GM19328 (cell line): ENCODE data around the gene CTPS2.
A peak's percentile ranks its signal among the peaks of the same experiment; 100 is the strongest.

Experiments
- ATAC-seq: cut with Tn5 transposase; IDR thresholded peaks from one replicate; pipeline ENCODE4 v1.9.1; 2021; ENCODE audit warnings: mild to moderate bottlenecking, moderate library complexity; ENCODE audit not compliant: unreplicated experiment

The CTPS2 gene

DNA sequence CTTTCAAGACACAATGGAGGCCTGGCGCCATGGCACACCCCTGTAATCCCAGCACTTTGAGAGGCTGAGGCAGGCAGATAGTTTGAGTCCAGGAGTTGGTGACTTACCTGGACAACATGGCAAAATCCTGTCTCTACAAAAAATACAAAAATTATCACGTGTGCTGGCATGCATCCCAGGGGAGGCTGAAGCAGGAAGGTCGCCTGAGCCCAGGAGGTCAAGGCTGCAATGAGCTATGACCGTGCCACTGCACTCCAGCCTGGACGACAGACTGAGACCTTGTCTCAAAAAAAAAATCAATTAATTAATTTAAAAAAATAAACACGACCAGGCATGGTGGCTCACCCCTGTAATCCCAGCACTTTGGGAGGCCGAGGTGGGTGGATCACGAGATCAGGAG lies 2.0 kb upstream of the CTPS2 start:
- ATAC-seq: no peak

DNA sequence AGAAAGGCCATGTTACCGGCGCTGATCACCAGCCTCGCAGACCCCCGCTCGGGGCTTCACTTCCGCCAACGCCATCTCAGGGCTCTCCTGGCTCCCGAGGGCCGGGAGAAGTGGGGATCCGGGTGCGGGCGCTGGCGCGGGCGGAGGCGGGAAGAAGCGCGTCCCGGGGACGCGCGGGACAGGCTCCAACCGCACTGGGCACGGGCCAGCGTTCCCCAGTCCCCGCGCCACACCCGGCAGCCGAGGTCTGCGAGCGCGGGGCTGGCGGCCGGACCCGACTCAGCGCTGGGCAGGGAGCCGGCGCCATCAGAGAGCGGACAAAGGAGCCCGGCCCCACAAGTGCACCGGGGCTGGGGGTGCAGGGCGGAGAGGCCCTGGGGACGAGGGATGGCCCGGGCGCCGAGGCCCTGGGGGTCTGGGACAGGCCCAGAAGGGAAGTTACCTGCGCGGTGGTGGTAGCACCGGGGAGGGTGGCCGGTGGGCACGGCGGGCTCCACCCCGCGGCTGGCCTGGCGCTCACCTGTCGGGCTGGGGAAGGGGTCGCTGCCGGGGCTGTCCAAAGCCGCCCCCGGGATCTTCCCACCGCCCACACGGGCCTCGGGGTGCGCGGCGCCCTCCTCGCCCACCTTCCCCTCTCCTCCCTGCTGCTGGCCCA lies 449 bp downstream of the CTPS2 start:
- peak; percentile 34 for ATAC-seq

DNA sequence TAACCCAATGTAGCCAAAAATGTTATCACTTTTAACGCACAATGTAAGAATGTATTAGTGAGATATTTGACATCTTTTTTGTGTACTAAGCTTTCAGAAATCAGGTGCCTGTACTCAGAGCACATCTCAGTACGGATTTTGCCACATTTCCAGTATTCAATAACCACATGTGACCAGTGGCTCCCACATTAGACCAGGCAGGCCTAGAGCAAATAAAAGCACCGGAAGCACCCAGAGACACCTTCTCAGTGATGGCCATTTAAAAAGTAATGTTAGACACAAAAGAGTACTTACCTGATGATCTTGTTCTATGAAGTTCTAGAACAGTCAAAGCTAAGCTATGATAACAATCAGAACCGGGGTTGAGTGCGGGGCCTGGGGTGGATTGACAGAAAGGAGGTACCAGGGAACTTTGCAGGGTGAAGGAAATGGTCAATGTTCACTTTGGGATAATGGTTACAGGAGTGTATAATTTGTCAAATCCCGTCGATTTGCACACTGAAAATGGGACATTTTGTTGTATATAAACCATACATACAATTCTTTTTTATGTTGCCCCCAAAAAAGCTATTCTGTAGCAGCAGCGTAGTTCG lies 1.2 kb downstream of the CTPS2 start:
- ATAC-seq: no peak

DNA sequence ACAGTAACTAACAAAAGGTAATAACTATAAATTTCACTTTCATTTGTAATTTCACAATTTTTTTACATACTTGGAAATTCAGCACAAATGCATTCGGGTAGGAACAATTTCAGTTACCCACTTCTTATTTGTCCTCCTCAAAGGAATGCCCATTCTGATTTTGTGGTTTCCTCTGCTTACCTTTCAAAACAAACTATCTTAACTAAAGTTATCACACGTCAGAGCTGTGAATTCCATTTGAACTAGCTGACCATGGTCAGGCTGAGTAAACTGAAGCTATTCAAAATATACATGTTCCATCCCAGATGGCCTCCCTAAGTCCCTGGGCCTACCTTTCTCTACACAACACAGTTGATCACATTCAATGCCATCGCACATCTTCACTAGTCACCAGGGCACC lies 4.5 kb downstream of the CTPS2 start:
- ATAC-seq: no peak

DNA sequence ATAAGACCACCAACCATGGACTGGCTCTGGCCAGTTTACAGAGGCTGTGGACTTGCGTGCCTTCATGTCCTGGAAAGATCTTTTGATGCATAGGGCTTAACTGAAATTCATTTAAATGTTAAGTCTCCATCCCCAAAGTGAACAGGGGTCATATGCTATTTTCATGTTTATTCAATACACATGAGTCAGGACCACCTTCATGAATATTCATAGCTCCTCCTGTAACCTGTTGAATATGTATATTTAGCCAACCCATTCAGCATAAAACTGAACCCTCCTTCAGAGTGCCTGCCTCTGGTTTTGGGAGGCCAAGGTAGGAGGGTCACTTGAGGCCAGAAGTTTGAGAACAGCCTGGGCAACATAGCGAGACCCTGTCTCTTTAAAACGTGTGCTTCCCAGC lies 7.1 kb downstream of the CTPS2 start:
- ATAC-seq: no peak

DNA sequence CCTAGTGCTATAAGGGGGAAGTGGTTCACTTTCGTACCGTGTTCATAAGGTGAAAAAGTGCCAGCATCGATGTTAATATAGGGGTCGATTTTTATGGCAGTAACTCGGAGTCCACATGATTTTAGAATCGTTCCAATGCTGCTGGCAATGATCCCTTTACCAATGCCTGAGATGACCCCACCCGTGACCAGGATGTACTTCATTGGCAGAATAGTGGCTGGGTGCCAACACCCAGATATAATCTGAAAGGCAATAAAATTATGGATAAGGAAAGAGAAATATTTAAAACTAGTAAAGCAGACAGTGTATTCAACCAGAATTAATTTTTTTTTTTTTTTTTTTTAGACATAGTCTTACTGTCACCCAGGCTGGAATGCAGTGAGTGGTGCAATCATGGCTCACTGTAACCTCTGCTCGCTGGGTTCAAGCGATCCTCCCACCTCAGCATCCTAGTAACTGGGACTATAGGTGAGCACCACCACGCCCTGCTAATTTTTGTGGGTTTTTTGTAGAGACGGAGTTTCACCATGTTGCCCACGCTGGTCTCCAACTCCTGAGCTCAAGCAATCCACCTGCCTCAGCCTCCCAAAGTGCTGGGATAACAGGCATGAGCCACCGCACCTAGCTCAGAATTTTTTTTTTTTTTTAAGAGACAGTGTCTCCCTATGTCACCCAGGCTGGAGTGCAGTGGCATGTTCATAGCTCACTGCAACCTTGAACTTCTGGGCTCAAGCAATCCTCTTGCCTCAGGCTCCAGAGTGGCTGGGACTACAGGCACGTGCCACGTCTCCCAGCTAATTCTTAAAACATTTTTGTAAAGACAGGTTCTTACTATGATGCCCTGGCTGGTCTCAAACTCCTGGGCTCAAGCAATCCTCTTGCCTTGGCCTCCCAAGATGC lies 9.5 kb downstream of the CTPS2 start:
- no peak for ATAC-seq

DNA sequence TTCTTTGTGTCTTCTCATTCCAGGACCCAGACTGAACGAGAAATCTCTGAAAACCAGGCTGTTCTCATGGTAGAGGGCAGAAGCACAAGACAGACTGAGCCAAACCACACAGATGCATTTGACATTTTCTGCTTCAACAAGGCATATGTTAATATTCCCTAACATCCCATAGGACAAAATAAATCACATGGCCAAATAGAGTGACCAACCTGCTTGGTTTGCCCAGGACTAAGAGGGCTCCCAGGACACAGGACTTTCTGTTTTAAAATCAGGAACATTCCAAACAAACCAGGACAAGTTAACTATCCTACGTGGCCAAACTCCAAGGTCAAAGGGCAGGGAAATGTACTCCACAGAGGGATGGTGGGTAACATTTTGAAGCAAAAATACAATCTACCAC lies 11.7 kb downstream of the CTPS2 start:
- no peak for ATAC-seq

DNA sequence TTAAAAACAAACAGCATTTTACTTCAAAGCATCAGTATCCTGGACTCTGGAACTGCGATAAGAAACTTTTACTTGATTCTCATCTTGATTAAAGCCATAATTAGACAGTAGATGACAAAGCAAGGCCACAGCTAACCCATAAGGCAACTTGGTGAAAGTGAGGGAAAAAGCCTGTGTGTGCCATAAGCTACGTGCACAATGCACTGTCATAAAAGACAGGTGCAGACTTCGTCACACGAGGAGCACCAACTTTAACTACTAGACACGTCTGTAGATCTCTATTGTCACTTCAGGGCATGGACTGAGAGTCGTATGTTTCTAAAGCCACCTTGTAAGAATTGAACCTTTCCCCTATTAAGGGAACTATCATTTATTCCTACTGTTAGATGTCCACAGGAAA lies 13.1 kb downstream of the CTPS2 start:
- ATAC-seq: no peak

DNA sequence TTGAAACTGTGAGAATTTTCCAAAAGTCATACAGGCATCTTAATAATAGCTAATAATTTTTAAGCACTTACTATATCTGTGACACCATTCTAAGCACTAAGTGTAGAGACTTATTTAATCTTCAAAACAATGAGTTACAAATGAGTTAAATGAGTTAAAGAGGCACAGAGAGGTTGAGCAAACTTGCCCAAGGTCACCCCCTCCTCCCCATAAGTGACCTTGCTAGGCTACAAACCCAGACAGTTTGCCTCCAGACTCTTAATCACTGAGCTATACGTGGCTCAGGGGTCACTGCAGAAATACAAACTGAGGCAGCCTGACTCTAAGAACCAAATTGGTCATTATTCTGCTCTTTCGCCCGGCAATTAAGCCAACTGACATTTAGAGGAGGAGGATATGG lies 15.5 kb downstream of the CTPS2 start:
- no peak for ATAC-seq

DNA sequence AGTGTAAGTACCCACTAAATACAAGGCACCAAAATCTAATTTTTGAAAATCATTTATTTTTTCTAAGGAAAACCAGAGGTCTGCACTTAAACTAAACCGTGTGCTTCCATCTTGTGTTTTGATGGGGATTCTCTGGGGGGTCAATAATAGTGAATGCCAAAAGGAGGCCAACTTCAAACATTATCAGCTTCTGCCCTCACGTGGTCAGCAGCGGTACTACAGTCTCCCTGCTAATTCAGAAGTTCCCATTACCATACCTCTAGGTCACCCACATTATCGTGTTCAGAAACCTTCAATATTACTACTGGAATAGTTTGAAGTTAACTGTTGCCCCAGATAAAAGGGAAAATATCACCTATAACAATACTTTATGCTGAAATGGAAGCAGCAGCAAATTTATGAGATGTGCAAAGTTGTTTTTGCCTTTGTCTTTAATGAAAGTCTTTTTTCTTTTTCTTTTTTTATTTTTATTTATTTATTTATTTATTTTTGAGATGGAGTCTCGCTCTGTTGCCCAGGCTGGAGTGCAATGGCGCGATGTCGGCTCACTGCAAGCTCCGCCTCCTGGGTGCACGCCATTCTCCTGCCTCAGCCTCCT lies 17.3 kb downstream of the CTPS2 start:
- peak; percentile 58 for ATAC-seq

DNA sequence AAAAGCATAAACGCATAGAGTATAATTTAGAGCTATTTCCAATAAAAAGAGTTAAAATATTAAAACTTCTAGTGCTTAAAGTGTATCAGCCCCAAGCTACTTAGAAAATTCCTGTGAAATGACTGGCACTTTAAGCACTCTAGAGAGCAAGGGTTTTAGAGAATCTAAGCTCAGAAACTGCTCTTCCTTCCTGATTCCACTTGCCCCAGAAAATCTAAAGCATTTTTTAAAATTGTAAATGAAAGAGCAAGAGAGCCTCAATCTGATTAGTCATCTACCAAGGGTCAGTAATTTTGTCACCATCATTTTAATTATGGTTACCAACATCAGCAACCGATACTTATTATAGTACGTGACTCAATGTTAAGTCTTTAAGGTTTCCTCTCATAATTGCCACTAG lies 25.0 kb downstream of the CTPS2 start:
- ATAC-seq: no peak

DNA sequence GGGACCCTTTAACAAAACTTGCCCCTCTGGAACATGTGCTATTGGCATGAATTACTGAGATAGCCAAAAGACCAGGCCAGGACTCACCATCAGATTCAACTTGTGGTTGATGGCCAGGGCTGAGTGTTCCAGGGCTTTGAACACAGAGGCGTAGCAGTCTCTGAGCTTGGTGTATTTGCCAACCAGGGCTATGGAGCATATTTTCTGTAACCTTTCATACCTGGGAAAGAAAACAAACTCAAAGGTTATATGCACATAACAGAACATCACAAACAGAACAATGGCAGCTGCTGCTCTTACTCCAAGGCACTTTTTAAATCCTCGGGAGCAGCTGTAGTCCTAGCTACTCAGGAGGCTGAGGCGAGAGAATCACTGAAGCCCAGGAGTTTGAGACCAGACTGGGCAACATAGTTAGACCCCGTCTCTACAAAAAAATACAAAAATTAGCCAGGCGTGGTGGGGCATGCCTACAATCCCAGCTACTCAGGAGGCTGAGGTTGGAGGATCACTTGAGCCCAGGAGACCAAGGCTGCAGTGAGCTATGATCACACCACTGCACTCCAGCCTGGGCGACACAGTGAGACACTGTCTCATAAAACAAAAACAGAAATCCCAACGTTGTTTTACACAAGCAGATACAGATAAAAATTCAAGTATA lies 29.3 kb downstream of the CTPS2 start:
- no peak for ATAC-seq

DNA sequence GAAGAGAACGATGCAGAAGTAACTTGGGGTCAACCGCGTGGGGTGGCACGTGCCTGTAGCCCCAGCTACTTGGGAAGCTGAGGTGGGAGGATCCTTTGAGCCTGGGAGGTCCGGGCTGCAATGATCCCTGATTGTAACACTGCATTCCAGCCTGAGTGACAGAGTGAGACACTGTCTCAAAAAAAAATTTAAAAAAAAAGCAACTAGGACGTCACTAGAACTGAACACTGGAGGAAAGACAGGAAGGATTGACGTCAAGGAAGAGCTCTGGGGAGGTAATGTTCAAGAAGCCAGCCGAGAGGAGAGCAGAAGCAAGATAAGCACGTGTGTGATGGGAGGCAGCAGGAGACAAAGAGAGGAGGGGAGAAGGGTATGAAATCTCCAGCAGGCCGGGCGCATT lies 33.8 kb downstream of the CTPS2 start:
- ATAC-seq: no peak

DNA sequence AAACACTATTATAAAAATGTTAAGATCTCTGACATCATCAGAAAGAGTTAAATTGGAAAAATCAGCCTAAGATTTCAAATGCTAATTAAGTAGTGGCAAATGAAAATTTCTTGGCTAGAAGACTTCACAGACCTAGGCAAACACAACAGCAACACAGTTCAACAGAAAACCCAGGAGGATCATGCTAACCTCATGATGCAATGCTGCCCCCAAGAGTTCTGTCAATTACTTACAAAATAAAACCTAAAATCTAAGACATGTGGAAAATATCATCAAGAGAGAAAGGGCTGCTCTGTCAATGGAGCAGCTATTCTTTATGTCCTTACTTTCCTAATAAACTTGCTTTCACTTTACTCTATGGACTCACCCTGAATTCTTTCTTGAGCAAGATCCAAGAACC lies 41.5 kb downstream of the CTPS2 start:
- no peak for ATAC-seq

DNA sequence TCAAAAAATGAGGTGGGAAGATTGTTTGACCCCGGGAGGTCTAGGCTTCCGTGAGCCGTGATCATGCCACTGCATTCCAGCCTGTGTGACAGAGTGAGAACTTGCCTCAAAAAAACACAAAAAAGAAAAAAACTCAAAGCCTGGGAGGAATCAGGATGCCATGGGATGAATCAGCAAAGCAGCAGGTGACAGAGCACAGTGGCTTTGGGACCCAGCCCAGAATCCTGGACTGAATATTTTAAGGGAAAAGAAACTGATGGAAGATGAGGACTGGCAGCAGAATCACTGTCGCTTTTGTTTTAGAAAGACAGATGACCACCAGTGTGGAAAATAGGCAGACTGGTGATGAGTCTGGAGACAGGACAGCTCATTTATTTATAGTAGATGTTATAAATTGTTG lies 45.9 kb downstream of the CTPS2 start:
- no peak for ATAC-seq

DNA sequence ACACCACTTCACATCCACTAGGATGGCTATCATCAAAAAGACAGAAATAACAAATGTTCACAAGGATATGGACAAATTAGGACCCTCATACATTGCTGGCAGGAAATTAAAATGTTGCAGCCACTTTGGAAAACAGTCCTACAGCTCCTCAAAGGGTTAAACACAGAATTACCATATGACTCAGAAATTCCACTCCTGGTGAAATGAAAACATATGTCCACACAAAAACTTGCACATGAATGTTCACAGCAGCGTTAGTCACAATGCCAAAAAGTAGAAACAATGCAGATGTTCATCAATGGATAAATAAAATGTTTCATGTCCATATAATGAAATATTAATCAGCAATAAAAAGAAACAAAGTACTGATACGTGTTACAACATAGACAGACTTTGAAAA lies 47.4 kb downstream of the CTPS2 start:
- ATAC-seq: no peak

DNA sequence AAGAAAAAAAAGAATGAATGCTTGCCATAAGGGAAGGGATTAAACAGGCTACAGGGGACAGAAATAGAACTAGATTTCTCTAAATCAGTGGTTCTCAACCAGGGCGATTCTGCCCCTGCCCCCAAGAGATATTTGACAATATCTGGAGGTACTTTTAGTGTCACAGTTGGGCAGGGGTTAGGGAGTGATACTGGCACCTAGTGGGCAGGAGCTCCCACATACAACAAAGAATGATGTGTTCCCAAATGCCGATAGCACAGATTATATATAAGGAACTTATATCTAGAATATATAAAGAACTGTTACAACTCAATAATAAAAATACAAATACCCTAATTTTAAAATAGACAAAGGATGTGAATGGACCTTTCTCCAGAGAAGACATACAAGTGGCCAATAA lies 47.8 kb downstream of the CTPS2 start:
- ATAC-seq: no peak

DNA sequence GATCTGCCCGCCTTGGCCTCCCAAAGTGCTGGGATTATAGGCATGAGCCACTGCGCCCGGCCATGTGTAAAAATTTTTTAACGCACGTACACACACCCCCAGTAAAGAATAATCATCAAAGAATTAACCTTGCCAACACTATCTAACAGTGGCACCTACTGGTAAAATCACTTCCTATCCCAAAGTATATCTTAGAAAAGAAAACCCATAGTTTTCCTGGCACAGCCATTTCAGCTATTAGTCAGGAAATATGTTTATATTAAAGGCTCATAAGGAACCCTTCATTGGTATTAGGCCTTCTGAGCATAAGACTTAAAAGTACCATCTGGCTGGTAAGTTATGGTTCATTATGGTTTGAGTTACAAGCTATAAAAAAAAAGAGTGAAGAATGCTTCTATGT lies 48.4 kb downstream of the CTPS2 start:
- no peak for ATAC-seq

DNA sequence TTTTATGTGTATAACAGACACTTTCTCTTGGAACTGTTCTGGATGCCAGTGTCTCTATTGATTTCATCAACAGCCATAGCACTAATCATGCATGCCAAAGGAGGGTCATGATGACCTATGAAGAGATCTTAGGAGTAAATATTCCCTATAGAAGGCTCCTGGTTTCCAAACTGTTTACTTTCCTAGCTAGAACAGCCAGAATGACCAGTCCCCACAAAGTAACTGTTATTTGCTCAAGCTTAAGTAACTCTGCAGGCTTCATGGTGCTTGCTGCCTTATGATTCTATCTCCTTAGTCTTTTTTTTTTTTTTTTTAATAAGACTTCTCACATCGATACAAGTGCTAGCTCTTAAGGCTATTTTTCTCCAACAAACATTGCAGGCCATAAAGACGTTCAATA lies 50.1 kb downstream of the CTPS2 start:
- no peak for ATAC-seq

DNA sequence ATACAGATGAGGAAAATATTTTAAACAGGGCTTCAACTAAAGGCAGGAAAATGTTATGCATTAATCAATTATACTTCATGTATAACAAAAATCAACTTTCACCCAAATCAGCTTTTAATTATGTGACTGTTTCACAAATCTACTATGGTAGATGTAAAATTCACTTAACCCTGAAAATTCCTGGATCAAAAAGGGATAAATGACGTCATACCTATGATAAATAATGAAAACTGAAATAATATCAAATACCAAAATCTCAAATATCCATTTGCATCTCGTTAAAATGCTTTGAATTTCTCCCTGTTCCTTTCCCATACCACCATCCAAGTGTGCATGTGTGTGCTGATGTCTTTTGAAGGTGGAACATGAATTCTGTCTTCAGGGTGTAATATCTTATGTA lies 51.0 kb downstream of the CTPS2 start:
- ATAC-seq: no peak

DNA sequence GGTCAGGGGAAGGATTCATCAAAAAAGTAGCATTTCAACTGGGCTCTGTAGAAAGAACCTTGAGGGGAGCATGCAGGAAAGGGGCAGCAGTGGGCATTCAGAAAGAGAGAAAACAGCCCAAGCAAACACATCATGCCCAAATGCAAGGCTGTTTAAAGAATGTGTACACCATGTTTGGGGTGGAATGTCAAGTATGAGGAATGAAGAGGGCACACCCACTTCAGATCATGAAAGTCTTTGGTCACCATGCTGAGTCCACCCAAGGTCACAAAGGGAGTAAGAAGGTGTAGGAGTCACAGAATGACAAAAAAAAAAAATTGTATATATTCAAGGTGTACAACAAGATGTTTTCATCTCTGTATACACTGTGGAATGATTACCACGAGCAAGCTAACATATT lies 53.1 kb downstream of the CTPS2 start:
- ATAC-seq: no peak
